K562 (cell line): ENCODE results near the gene RAPGEF5. TPM values are rescaled to one million over a fixed set of nuclear protein-coding genes. Genes with fewer than 3 reads are reported as not detected.

Experiments used
- ATAC-seq: fragments of 200-7000 bp; cut with Tn5 transposase; 3 replicates; pipeline ENCODE4 v1.9.1; 2020; ENCODE audit warnings: moderate library complexity
- BruUV-seq: library from RNA; stranded (reverse); fragments of 400-500 nt; replicated peaks from 2 replicates; lab custom pipeline; 2021; lab: Mats Ljungman, UMichigan
- CTCF ChIA-PET: fragments of 300-600 bp; formaldehyde crosslinking; extraction: SDS; loops from one replicate; lab custom pipeline; 2021; ENCODE audit warnings: low intra/inter-chr PET ratio; lab: Yijun Ruan, JAX
- POLR2A ChIA-PET: fragments of 300-600, 350-650 bp; sonication (Branson Sonifier 250); formaldehyde crosslinking; extraction: SDS; loops from one replicate; lab custom pipeline; 2021; ENCODE audit warnings: antibody characterized with exemption, inconsistent platforms; lab: Yijun Ruan, JAX
- DNase-seq, 4 experiments: peaks; one replicate each; pipeline versions ENCODE4 v3.0.0 to v3.0.0-alpha.2; 2011 to 2018; ENCODE audit warnings: low spot score in 3 of 4, mixed read lengths in 3 of 4; ENCODE audit errors: extremely low read depth in 1 of 4
- FAIRE-seq: peaks from 2 replicates; lab custom pipeline; 2011; peaks lifted over from hg19 to GRCh38; lab: Jason Lieb, UNC
- H2AFZ ChIP-seq: 2 replicates; pipeline ENCODE4 v1.6.0; 2011; ENCODE audit warnings: low read depth, low read length, control low read depth, inconsistent platforms
- H3K27ac ChIP-seq: fragments of 200-600 bp; 3 replicates; pipeline ENCODE4 v1.8.0; 2011; ENCODE audit warnings: low read depth, mild to moderate bottlenecking, control low read depth, inconsistent platforms, low read length, moderate library complexity, mixed read lengths; ENCODE audit errors: extremely low read depth
- H3K27me3 ChIP-seq, 2 experiments: fragments of 300-600 bp in 1 of 2; 2 replicates in 1 of 2; 3 replicates in 1 of 2; pipeline versions ENCODE4 v1.6.0 to v1.8.0; 2011; ENCODE audit warnings: inconsistent platforms in 2 of 2, low read length in 2 of 2, mild to moderate bottlenecking in 1 of 2, mixed read lengths in 1 of 2, moderate library complexity in 1 of 2; ENCODE audit not compliant: control insufficient read depth in 2 of 2, insufficient read depth in 2 of 2
- H3K36me3 ChIP-seq: fragments of 300-600 bp; 3 replicates; pipeline ENCODE4 v1.8.0; 2011; ENCODE audit warnings: mild to moderate bottlenecking, low read length, inconsistent platforms; ENCODE audit not compliant: control insufficient read depth, insufficient read depth
- H3K4me1 ChIP-seq, 2 experiments: fragments of 200-600 bp in 1 of 2; replicated peaks in 1 of 2; 2 replicates in 1 of 2; 3 replicates in 1 of 2; pipeline versions ENCODE4 v1.5.1 to v1.8.0; 2011; ENCODE audit warnings: inconsistent platforms in 2 of 2, low read length in 2 of 2, mild to moderate bottlenecking in 1 of 2, mixed read lengths in 1 of 2, moderate library complexity in 1 of 2; ENCODE audit not compliant: control insufficient read depth in 2 of 2, insufficient read depth in 2 of 2
- H3K4me2 ChIP-seq: 2 replicates; pipeline ENCODE4 v1.6.1; 2011; ENCODE audit warnings: low read length, control low read depth, inconsistent platforms, mixed read lengths; ENCODE audit not compliant: insufficient read depth
- H3K4me3 ChIP-seq: fragments of 200-600 bp; sonication (generic), shearing (Covaris generic); 2 replicates; pipeline ENCODE4 v1.5.1; 2016; ENCODE audit warnings: control low read depth, inconsistent platforms
- H3K79me2 ChIP-seq: fragments of 200-600 bp; 3 replicates; pipeline ENCODE4 v1.8.0; 2011; ENCODE audit warnings: low read length, inconsistent platforms; ENCODE audit not compliant: control insufficient read depth, insufficient read depth
- H3K9ac ChIP-seq, 2 experiments: 2 replicates each; pipeline versions ENCODE4 v1.6.0 to v1.6.1; 2011; ENCODE audit warnings: low read depth in 2 of 2, low read length in 2 of 2, control low read depth in 1 of 2, inconsistent platforms in 1 of 2, mild to moderate bottlenecking in 1 of 2, mixed read lengths in 1 of 2; ENCODE audit not compliant: insufficient read depth in 1 of 2
- H3K9me1 ChIP-seq: one replicate; pipeline ENCODE4 v1.6.0; 2011; ENCODE audit warnings: inconsistent platforms, mild to moderate bottlenecking, low read length, moderate library complexity; ENCODE audit not compliant: control insufficient read depth, insufficient read depth
- H3K9me3 ChIP-seq: replicated peaks from 2 replicates; pipeline ENCODE4 v1.5.1; 2011; ENCODE audit warnings: low read depth, low read length, inconsistent platforms; ENCODE audit not compliant: control insufficient read depth, insufficient read depth
- H4K20me1 ChIP-seq: replicated peaks from 2 replicates; pipeline ENCODE4 v1.6.1; 2011; ENCODE audit warnings: low read length, inconsistent platforms, mixed read lengths; ENCODE audit not compliant: control insufficient read depth, insufficient read depth
- FOXJ2 ChIP-seq: fragments of 200-800 bp; sonication (Bioruptor generic); IDR thresholded peaks from 2 replicates; pipeline ENCODE4 v1.6.1; 2016; ENCODE audit warnings: missing genetic modification characterization, missing compliant biosample characterization
- WGBS: fragments of 100-300 bp; shearing (Covaris generic); methylation state at CpG from one replicate; pipeline ENCODE4 v1.1.6; 2016; ENCODE audit warnings: low coverage, mixed read lengths; ENCODE audit not compliant: insufficient coverage; ENCODE audit errors: missing lambda C conversion rate; 5-methylcytosine and 5-hydroxymethylcytosine counted together
- in situ Hi-C: fragments of 300-500 bp; cut with MboI; formaldehyde crosslinking; loops from 4 replicates; pipeline ENCODE4 v1.15.0; 2018; ENCODE audit warnings: inconsistent platforms, mixed read lengths
- intact Hi-C: fragments of 100-400 bp; cut with micrococcal nuclease; formaldehyde crosslinking; loops from 2 replicates; pipeline ENCODE4 v1.14.2; 2022
- polyA plus RNA-seq, 8 experiments: library from polyadenylated mRNA; depleted of rRNA in 4 of 8; stranded (reverse) in 5 of 8; unstranded in 3 of 8; fragments of >200 nt; fragmentation: Nextera tagmentation in 2 of 8; fragmentation: Illumina TruSeq in 1 of 8; extraction: Ambion mirVana in 2 of 8; extraction: Trizol in 1 of 8; gene quantifications; 2 replicates each; pipeline versions ENCODE4 v1.2.1 to v1.2.3, GENCODE V29; 2011 to 2014; ENCODE audit warnings: inconsistent platforms in 1 of 8, missing spikeins in 1 of 8
- total RNA-seq, 7 experiments: library from RNA; depleted of rRNA in 6 of 7; stranded (reverse); fragments of >200 nt in 6 of 7; fragmentation: Illumina TruSeq in 2 of 7; extraction: Trizol in 2 of 7; gene quantifications; 2 replicates each; pipeline versions ENCODE4 v1.2.1 to v1.2.3, GENCODE V29; 2011 to 2021; ENCODE audit warnings: low replicate concordance in 1 of 7
- TF ChIP-seq, protein P1 (sequence below): fragments of 450-650 bp; IDR thresholded peaks from 2 replicates; pipeline ENCODE4 v1.7.1; 2018; ENCODE audit warnings: mild to moderate bottlenecking, low read depth; ENCODE audit not compliant: partially characterized antibody

The RAPGEF5 gene
- total and polyA plus RNA-seq, 9 of the 15 experiments (the other 6 are each of a cell fraction or from before 2014, with no cell fraction given) = 0.39 to 2.0 (median 1.1) TPM

DNA sequence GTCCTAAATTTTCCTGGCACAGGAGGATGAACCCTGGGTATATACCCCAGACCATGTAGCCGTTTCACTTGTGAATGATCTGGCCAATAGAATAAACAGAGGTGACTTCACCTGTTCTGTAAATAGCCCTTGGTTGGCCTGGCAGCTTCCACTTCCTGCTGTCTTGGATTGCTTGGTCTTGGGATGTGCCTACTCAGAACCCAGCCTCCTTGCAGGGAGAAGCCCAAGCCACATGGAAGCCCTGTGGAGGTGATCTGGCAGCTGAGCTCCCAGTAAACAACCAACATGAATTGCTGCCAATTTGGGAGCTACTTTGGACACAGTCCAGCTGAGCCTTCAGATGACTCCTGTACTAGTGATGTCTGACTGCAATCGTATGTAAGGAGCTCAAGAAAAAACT lies 4.8 kb upstream of the RAPGEF5 start:
- H3K9me1 ChIP-seq = no peaks in the 10 kb centered on the region
- POLR2A ChIA-PET = interaction anchor here (2.7 kb wide), 1 partner anchor 10 kb away, joined by 16 read pairs; no protein-coding TSS in a partner anchor
- TF ChIP-seq FOXJ2 (tag) = peak; percentile 87
- TF ChIP-seq, protein P1, sequence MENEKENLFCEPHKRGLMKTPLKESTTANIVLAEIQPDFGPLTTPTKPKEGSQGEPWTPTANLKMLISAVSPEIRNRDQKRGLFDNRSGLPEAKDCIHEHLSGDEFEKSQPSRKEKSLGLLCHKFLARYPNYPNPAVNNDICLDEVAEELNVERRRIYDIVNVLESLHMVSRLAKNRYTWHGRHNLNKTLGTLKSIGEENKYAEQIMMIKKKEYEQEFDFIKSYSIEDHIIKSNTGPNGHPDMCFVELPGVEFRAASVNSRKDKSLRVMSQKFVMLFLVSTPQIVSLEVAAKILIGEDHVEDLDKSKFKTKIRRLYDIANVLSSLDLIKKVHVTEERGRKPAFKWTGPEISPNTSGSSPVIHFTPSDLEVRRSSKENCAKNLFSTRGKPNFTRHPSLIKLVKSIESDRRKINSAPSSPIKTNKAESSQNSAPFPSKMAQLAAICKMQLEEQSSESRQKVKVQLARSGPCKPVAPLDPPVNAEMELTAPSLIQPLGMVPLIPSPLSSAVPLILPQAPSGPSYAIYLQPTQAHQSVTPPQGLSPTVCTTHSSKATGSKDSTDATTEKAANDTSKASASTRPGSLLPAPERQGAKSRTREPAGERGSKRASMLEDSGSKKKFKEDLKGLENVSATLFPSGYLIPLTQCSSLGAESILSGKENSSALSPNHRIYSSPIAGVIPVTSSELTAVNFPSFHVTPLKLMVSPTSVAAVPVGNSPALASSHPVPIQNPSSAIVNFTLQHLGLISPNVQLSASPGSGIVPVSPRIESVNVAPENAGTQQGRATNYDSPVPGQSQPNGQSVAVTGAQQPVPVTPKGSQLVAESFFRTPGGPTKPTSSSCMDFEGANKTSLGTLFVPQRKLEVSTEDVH = no peak
- TF ChIP-seq, all 486 proteins: peak for 1
- intact Hi-C loops (no loop called here), in situ Hi-C loops (no loop called here)
- no peak for FAIRE-seq
- CTCF ChIA-PET = no interaction called here
- H3K4me2 ChIP-seq = no peak overlapping the region
- H3K9me3 ChIP-seq = no peaks in the 10 kb centered on the region; the same call in 1 of the 2 replicates
- BruUV-seq = no TSS peak
- H3K9ac ChIP-seq = no peak overlapping the region
- no peak overlapping the region for H3K4me3 ChIP-seq
- 44% methylated on average over 2 of the region's 2 CpGs for WGBS
- no peak for ATAC-seq
- no peak for DNase-seq
- no peaks in the 10 kb centered on the region for H4K20me1 ChIP-seq
- H2AFZ ChIP-seq = peak overlapping the region; percentile 62
- H3K36me3 ChIP-seq = no peaks in the 10 kb centered on the region
- H3K4me1 ChIP-seq = no peaks in the 10 kb centered on the region; a peak in 1 of 5 replicates
- no peaks in the 10 kb centered on the region for H3K79me2 ChIP-seq
- H3K27me3 ChIP-seq = no peaks in the 10 kb centered on the region
- no peak overlapping the region for H3K27ac ChIP-seq
